HG03457 (cell line): ENCODE results near the gene FZR1.

Source experiments
- ATAC-seq: cut with Tn5 transposase; IDR thresholded peaks from one replicate; pipeline ENCODE4 v1.9.1; 2021; ENCODE audit warnings: moderate number of reproducible peaks; ENCODE audit not compliant: unreplicated experiment

The FZR1 gene

DNA sequence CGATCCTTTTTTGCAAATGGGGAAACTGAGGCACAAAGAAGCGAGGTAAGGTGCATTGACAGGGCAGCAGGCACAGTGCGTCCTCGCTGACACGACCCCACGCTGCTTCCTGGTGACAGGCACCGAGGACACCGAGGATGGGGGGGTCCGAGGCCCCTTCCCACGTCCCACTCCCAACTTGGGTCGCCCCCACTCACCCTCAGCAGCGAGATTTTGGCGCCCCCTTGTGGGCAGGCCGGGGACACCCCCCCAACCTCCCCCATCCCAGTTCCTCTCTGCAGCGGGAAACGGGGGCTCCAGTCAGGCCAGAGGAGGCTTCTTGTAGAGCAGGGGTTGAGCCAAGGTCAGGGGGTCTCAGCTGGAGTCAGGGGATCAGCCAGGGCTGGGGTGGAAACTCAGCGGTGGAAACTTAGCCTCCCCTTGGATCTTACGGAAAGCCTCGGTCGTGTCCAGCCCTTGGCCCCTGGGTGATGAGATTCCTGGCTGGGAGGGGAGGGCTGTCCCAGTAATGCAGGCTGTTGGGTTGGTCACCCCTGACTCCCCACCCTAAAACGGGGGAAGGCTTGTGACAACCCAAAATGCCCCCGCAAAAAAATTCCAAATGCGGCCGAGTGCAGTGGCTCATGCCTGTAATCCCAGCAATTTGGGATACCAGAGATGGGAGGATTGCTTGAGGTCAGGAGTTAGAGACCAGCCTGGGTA, 34.0 kb upstream of the FZR1 start:
- no peak for ATAC-seq

DNA sequence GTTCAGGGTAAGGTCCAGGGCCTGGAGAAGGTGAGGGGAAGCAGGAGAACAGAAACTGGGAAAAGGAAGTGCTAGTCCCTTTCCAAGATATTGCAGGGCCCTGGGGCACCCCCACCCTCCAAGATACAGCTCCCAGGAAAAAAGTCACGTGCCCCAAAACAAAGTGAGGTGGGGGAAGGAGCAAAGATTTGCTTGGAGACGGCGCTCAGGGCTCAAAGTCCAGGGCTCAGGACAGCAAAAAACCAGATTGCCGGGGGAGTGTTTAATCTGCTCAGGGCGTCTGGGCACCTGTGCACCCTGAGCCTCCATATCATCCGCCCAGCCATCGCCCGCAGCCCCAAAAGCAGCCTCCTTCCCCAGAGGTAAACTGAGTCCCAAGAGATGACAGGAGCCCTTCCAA, 32.1 kb upstream of the FZR1 start:
- ATAC-seq, result no peak

DNA sequence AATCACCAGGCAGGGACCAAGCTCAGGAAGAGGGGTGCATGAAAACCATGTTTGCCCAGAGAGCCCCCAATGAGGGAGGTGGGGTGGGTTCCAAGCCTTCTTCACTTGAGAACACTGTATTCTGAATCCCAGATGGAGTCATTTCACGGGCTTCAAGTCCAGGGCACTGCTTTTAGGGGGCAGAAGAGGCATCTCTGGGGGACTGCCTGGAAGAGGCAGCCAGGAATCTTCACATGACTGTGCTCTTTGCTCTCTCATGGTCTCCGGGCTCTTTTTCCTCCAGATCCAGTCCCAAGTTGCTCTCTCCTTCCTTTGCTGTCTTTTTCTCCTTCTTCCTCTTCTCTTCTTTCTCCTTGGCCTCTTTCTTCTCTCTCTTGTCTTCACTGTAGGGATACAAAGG, 31.5 kb upstream of the FZR1 start:
- ATAC-seq, result no peak

- no peak for ATAC-seq
Measured at GRCh38 chr19:3475449-3475848, 30.7 kb upstream of the FZR1 start.

- no peak for ATAC-seq
Measured at GRCh38 chr19:3476830-3477229, 29.3 kb upstream of the FZR1 start.

- no peak for ATAC-seq
Measured at GRCh38 chr19:3477506-3477905, 28.6 kb upstream of the FZR1 start.

- ATAC-seq, result no peak
Measured at GRCh38 chr19:3477951-3478350, 28.2 kb upstream of the FZR1 start.

GRCh38 chr19:3478409-3479176, 27.5 kb upstream of the FZR1 start:
- no peak for ATAC-seq

DNA sequence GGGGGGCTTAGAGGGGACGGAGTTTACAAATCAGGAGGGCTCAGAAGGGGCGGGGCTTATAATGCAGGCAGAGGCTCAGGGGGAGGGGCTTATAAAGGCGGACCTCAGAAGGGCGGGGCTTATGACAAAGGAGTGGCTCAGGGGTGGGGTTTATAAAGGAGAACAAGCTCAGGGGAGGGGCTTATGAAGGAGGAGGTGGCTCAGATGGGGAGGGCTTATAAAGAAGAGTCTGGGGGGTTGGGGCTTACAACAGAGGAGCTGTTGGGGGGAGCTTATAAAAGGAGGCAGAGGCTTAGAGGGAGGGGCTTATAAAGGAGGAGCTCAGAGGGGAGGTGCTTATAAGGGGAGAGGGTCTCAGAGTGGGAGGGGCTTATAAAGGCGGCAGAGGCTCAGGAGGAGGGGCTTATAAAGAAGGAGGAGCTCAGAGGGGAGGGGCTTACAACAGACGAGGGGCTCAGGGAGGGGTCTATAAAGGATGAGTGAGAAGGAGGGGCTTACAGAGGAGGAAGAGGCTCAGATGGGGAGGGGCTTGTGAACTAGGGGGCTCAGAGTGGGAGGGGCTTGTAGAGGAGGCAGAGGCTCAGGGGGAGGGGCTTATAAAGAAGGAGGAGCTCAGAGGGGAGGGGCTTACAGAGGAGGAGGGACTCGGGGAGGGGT, 26.8 kb upstream of the FZR1 start:
- no peak for ATAC-seq

DNA sequence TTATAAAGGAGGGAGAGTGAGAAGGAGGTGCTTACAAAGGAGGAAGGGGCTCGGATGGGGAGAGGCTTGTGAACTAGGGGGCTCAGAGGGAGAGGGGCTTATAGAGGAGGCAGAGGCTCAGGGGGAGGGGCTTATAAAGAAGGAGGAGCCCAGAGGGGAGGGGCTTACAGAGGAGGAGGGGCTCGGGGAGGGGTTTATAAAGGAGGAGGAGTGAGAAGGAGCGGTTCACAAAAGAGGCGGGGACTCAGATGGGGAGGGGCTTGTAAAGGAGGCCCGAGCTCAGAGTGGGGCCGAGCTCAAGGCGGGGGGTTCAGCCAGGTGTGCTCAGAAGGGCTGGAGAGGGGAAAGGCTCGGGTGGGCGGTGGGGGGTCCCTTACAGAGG, 26.3 kb upstream of the FZR1 start:
- ATAC-seq, result no peak

- no peak for ATAC-seq
Measured at GRCh38 chr19:3480383-3481091, 25.6 kb upstream of the FZR1 start, which contains the start of gene SMIM24. TSS of gene SMIM24 (minus strand) at chr19:3480525. CDS start at chr19:3480463, 62 bp downstream.

DNA sequence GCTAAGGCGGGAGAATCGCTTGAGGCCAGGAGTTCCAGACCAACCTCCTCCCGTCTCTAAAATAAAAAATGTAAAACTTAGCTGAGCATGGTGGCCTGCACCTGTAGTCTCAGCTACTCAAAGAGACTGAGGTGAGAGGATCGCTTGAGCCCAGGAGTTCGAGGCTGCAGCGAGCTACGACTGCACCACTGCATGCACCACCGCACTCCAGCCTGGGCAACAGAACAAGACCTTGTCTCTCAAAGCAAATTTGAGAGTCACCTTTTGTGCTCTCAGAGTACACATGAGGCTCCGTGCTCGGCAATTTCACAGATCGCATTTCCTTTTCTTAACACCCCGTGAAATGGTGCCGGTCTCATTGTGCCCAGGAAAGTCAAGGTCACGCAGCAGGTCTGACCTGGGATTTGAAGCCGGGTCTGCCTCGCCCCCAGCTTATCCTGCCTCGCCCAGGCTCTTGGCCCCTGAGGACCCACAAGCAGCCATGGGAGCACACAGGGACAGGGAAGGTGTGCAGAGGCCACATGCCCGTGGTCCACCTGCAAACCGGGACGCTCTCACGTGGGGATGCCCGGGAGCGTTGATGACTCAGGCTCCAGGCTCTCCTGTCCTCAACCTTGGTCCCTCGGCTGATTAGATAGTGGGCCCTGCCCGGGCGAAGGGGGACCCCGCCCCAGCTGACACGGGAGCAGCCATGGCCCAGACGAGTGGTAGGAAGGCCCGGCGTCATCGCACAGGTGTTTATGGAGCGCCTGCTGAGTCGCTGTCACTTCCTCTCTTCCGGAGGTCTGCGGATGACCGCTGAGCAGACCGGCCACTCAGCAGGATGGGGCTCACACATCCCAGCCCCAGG, 24.6 kb upstream of the FZR1 start:
- ATAC-seq, result no peak

GRCh38 chr19:3482507-3483225, 23.4 kb upstream of the FZR1 start:
- ATAC-seq, result no peak

- no peak for ATAC-seq
Measured at GRCh38 chr19:3483226-3483628, 22.9 kb upstream of the FZR1 start, which contains the start of gene SMIM44. TSS of gene SMIM44 (minus strand) at chr19:3483441. CDS start at chr19:3483403, 38 bp downstream.

DNA sequence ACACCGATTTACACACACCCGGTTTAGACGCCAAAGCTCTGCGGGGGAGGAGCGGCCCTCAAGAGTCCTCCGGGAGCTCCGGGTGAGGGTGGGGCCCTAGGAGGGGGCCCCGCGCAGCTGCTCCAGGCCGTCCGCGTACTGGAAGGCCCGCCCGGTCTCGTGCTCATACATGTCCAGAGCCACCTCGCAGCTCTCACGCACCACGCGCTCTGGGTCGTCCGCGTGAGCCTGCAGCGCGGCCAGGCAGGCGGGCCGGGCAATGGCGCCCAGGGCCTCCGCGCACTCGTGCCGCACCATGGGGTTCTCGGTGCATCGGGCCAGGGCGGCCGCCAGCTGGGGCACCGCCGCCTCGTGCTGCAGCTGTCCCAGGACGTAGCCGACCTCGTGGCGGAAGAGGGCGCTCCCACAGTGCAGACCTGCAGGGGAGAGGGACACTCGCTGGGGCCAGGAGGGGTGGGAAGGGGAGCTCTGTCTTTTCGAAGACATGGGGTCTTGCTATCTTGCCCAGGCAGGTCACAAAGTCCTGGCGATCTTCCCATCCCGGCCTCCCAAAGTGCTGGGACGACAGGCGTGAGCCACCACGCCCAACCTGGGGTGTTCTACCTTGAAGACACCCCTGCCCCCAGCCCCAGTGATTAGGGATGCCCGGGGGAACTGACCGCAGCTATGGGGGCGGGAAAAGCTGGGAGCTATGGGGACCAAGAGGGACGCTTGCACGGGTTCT, 14.6 kb upstream of the FZR1 start:
- ATAC-seq, result no peak

GRCh38 chr19:3492131-3492839, 13.8 kb upstream of the FZR1 start:
- ATAC-seq, result no peak

DNA sequence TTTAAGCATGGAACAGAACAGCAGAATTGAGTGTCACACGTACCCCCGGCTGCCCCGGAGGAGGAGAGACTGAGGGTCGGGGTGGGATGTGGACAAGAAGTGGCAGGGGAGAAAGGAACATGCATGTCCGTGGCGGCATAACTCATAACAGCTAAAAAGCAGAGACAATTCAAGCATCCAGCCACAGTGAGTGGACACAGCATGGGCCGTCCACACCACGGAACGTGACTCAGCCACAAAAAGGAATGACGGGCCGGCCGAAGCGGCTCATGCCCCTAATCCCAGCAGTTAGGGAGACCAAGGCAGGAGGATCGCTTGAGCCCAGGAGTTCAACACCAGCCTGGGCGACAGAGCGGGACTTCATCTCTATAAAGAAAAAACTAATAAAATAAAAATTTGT, 13.2 kb upstream of the FZR1 start:
- no peak for ATAC-seq

- ATAC-seq, result no peak
Measured at GRCh38 chr19:3493651-3494050, 12.5 kb upstream of the FZR1 start.
